Right lobe of liver (tissue), 6 donors: ENCODE data around the gene TACC3. TPM values are rescaled to one million over a fixed set of nuclear protein-coding genes. Genes with fewer than 3 reads are reported as not detected.
A peak's percentile ranks its signal among the peaks of the same experiment; 100 is the strongest.

Experiments used
- ATAC-seq, 4 donors: fragments of 200-7000 bp; cut with Tn5 transposase; one replicate each; pipeline ENCODE4 v1.9.1; 2020; ENCODE audit warnings: mild to moderate bottlenecking in 4 of 4, moderate library complexity in 4 of 4
- DNase-seq, 3 donors: peaks; one replicate each; pipeline ENCODE4 v3.0.0-alpha.2; 2020
- H3K27ac ChIP-seq, 3 donors: fragments of 200-600 bp; one replicate each; pipeline ENCODE4 v1.8.0; 2022
- H3K27me3 ChIP-seq, 2 donors: fragments of 200-600 bp; one replicate each; pipeline ENCODE4 v1.8.0; 2022
- H3K36me3 ChIP-seq, 4 donors: fragments of 200-600 bp; sonication (generic) in 1 of 4; one replicate each; pipeline versions ENCODE4 v1.5.1 to v1.8.0; 2017 to 2022; ENCODE audit warnings: control low read depth in 1 of 4
- H3K4me1 ChIP-seq, 4 donors: fragments of 200-600 bp; sonication (generic) in 1 of 4; one replicate each; pipeline versions ENCODE4 v1.5.1 to v1.8.0; 2017 to 2022; ENCODE audit warnings: control low read depth in 1 of 4
- H3K4me3 ChIP-seq, 3 donors: fragments of 200-600 bp; one replicate each; pipeline ENCODE4 v1.8.0; 2022
- H3K9me3 ChIP-seq, 4 donors: fragments of 200-600 bp; sonication (generic) in 1 of 4; one replicate each; pipeline versions ENCODE4 v1.5.1 to v1.8.0; 2017 to 2022; ENCODE audit warnings: control low read depth in 1 of 4
- POLR2A ChIP-seq: fragments of 450-650 bp; IDR thresholded peaks from one replicate; pipeline ENCODE4 v1.6.1; 2017; ENCODE audit warnings: antibody characterized with exemption, mild to moderate bottlenecking
- WGBS: methylation state at CpG from one replicate; pipeline ENCODE4 v1.1.6; 2018; ENCODE audit warnings: low coverage, low lambda C conversion rate; ENCODE audit not compliant: insufficient coverage; ENCODE audit errors: missing lambda C conversion rate; 5-methylcytosine and 5-hydroxymethylcytosine counted together
- intact Hi-C, 2 donors: fragments of 100-400 bp; cut with DNase I; formaldehyde crosslinking; loops; one replicate each; pipeline versions ENCODE4 v1.11.2 to v1.14.1; 2022
- total RNA-seq, 6 experiments: library from RNA; depleted of rRNA in 2 of 6; stranded (reverse); fragments of >200 nt in 2 of 6; fragmentation: NEBNext Ultra II Directional in 3 of 6; extraction: Animal tissue kit (Norgen Biotek cat#: 25700) in 3 of 6; gene quantifications; one replicate each; pipeline versions ENCODE4 v1.1.0 to v1.2.4, GENCODE V29; 2016 to 2023
- TF ChIP-seq, protein P1 (sequence below), 4 donors: fragments of 200-600 bp in 3 of 4; fragments of 450-650 bp in 1 of 4; IDR thresholded peaks; one replicate each; pipeline versions ENCODE4 v1.5.1 to v1.8.0; 2016 to 2022; ENCODE audit warnings: antibody characterized with exemption in 4 of 4, mild to moderate bottlenecking in 2 of 4
- donor health status: DM: no; HTN: yes; CAD: no.
- donor health status: DM: no; HTN: no; CAD: no.
- donor health status: DM: no; HTN: no; CAD: no.
- donor health status: DM: no; HTN: yes; CAD: no.
- donor health status: DM: no; HTN: yes; CAD: no.

TACC3 gene
- total RNA-seq, 6 experiments from 2014 or later, result 2.2 to 5.7 (median 4.8) TPM

DNA sequence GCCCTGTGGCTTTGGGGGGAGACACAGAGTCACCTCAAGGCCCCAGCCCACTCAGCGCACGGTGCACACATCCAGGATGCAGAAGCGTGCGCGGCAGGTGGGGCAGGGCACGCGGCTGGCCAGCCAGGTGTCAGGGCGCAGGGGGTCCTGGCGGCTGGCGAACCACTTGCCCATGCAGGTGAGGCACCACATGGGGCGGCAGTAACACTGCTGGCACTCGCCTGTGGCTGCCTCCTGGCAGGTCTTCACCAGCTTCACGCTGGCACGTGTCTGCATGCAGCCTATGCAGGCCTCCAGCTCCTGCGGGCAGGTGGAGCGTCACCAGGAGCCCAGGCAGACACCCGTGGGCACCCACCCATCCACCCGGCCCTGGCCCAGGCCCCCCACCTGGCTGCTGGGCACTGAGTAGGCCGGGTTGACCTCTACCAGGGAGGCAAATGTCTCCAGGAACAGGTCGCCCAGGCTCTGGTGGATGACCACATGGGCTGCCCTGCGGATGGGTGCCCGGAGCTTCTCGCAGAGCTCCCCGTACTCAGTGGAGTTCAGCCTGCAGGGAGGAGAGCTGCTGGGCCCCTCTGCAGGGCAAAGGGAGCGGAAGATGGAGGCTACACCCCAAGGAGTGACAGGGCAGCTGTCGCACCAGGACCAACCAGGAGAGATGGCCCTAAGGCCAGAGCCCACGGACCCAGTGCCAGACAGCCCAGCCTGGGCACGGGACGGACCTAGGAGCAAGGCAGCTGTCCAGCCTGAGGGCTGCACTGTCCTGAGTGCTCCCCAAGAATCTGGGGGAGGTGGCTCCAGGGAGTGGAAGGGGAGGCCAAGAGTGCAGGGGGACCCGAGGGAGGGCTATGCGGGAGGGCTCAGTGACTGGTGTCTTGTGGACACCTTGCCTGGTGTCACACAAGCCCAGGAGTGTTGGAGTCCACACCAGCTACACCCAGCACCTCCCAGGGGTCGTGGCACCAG, 3.9 kb upstream of the TACC3 start:
- TF ChIP-seq, protein P1, sequence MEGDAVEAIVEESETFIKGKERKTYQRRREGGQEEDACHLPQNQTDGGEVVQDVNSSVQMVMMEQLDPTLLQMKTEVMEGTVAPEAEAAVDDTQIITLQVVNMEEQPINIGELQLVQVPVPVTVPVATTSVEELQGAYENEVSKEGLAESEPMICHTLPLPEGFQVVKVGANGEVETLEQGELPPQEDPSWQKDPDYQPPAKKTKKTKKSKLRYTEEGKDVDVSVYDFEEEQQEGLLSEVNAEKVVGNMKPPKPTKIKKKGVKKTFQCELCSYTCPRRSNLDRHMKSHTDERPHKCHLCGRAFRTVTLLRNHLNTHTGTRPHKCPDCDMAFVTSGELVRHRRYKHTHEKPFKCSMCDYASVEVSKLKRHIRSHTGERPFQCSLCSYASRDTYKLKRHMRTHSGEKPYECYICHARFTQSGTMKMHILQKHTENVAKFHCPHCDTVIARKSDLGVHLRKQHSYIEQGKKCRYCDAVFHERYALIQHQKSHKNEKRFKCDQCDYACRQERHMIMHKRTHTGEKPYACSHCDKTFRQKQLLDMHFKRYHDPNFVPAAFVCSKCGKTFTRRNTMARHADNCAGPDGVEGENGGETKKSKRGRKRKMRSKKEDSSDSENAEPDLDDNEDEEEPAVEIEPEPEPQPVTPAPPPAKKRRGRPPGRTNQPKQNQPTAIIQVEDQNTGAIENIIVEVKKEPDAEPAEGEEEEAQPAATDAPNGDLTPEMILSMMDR (IDR thresholded peaks at IDR 0.05), result no peak
- no peak for TF ChIP-seq POLR2A
- no peak for DNase-seq
- intact Hi-C loops, result no loop called here
- no peaks in the 10 kb centered on the region for H3K9me3 ChIP-seq
- H3K4me1 ChIP-seq, result peaks cover 0 to 46% (median 15%) of the 10 kb centered on the region in 4 donors
- H3K27me3 ChIP-seq, result no peaks in the 10 kb centered on the region
- H3K36me3 ChIP-seq, result peaks cover 0 to 2% (median 0%) of the 10 kb centered on the region in 4 donors
- H3K27ac ChIP-seq, result peak overlapping the region in 2 of 3 donors; percentile 80 to 94
- WGBS, result 96% methylated on average over 10 of the region's 32 CpGs
- no peak overlapping the region for H3K4me3 ChIP-seq
- ATAC-seq, result no peak

DNA sequence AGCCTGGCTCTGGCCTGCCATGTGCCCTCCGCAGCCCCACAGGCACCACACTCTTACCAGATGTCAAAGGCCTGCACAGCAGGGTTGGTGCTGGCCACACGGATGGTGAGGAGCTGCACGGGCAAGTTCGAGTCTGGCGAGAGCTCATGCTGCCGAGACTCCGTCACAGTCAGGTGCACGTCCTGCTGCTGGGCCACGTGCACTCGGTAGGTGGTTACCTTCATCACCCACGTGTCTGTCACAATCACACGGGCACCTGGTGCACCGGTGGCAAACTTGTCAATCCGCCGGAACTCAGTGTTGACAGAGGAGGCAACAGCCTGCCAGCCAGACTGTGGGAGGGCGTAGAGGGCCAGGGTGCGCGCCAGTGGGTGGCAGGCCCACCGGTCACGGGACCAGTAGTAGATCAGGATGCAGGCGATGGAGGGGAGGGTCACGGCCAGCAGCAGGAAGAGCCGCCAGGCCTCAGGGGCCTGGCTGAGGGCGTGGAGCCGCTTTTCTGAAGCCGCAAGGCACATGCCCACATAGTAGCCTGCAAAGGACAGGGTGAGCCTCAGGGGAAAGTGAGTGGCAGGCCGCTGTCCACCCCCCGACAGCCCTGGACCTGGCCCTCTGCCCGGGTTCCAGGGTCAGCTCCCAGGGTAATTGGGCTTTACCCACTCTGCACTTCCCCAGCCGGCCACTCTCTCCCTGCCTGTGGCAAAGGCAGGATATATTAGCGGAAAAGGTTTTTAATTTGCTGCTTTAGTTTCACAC, 3.0 kb upstream of the TACC3 start:
- Histone ChIP-seq H3K4me3 (no peak overlapping the region), H3K27ac (peak overlapping the region; percentile 33 to 94 (median 80)), H3K4me1 (peaks cover 0 to 44% (median 15%) of the 10 kb centered on the region in 4 donors), H3K27me3 (no peaks in the 10 kb centered on the region), H3K9me3 (no peaks in the 10 kb centered on the region), H3K36me3 (peaks cover 0 to 2% (median 0%) of the 10 kb centered on the region in 4 donors)
- intact Hi-C loops, result no loop called here
- DNase-seq (peak; percentile 72 to 90 (median 89)), ATAC-seq (peak; percentile 40 to 51 (median 48))
- no peak for TF ChIP-seq POLR2A
- TF ChIP-seq, protein P1 (IDR thresholded peaks at IDR 0.05), result no peak
- 20% methylated on average over 12 of the region's 31 CpGs for WGBS

DNA sequence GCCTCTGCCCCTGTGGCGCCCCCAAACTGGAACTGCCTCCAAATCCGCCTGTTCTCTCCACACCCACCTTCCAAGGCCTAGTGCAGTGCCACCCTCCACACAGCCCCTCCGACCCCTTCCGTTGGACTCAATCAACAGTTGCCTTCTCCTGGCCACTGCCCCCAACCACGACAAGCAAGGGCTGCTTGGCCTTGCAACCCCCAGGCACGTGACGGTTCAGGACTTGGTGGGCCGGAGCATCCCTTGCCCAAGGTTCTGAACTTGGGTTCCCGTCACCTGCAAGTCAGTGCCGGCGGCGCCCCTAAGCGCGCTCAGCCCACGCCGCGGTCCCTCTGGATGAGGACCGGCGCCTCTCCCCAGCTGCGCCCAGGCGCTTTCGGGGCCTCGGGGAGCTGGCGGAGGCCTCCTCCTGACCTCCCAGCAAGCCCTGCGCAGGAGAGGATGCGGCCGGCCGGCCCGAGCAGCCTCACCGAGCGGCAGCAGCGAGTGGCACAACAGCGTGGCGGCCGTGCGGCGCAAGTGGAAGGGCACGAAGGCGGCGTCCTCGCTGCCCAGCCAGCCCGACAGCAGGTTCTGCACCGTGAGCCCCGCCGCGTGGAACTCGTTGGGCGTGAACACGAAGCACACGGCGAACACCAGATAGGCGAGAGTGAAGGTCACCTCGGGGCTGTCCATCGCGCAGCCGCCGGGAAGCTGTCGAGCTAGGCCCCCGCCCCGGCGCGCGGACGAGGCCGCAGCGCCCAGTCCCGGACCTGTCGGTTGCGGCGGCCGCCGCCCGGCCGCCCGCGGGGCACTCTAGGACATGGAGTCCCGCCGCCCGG, 948 bp upstream of the TACC3 start:
- Histone ChIP-seq H3K27ac (peak overlapping the region; percentile 80 to 94 (median 92)), H3K36me3 (peaks cover 0 to 3% (median 1%) of the 10 kb centered on the region in 4 donors), H3K4me3 (peak overlapping the region; percentile 55 to 82 (median 79)), H3K4me1 (peaks cover 0 to 37% (median 15%) of the 10 kb centered on the region in 4 donors), H3K27me3 (no peaks in the 10 kb centered on the region), H3K9me3 (no peaks in the 10 kb centered on the region)
- intact Hi-C loops, result no loop called here
- DNase-seq (peak in 2 of 3 donors; percentile 69 to 79), ATAC-seq (peak; percentile 5 to 39 (median 25))
- no peak for TF ChIP-seq POLR2A
- TF ChIP-seq, protein P1 (IDR thresholded peaks at IDR 0.05), result no peak
- 2% methylated on average over 19 of the region's 79 CpGs for WGBS
